Endodermal cell (in vitro differentiated cells): ENCODE results near the gene GRID1. TPM values are rescaled to one million over a fixed set of nuclear protein-coding genes. Genes with fewer than 3 reads are reported as not detected.

Source experiments
- DNase-seq: peaks from one replicate; pipeline ENCODE4 v3.0.0-alpha.2; 2017
- H3K27ac ChIP-seq: 2 replicates; pipeline ENCODE4 v1.5.1; 2013; ENCODE audit warnings: mild to moderate bottlenecking, low read depth, low read length, moderate library complexity
- H3K27me3 ChIP-seq: 2 replicates; pipeline ENCODE4 v1.6.1; 2013; ENCODE audit warnings: mild to moderate bottlenecking, low read length, moderate library complexity; ENCODE audit not compliant: insufficient read depth, control insufficient read depth, poor library complexity, severe bottlenecking
- H3K36me3 ChIP-seq: 2 replicates; pipeline ENCODE4 v1.7.0; 2013; ENCODE audit warnings: mild to moderate bottlenecking, low read length, moderate library complexity; ENCODE audit not compliant: control insufficient read depth, insufficient read depth
- H3K4me1 ChIP-seq: one replicate; pipeline ENCODE4 v1.7.0; 2013; ENCODE audit warnings: low read length; ENCODE audit not compliant: control insufficient read depth, insufficient read depth
- H3K4me3 ChIP-seq: 2 replicates; pipeline ENCODE4 v1.5.1; 2013; ENCODE audit warnings: mild to moderate bottlenecking, low read length, moderate library complexity
- H3K9ac ChIP-seq: 2 replicates; pipeline ENCODE4 v1.6.1; 2013; ENCODE audit warnings: mild to moderate bottlenecking, low read length, moderate library complexity; ENCODE audit not compliant: poor library complexity, severe bottlenecking; ENCODE audit errors: extremely low read depth
- H3K9me3 ChIP-seq: 2 replicates; pipeline ENCODE4 v1.6.1; 2013; ENCODE audit warnings: mild to moderate bottlenecking, low read length, moderate library complexity; ENCODE audit not compliant: control insufficient read depth
- H3K27ac Mint-ChIP-seq: 2 replicates; pipeline ENCODE4 v1.8.0; 2020; ENCODE audit warnings: mixed read lengths
- H3K27me3 Mint-ChIP-seq: 2 replicates; pipeline ENCODE4 v1.8.0; 2021; ENCODE audit warnings: mild to moderate bottlenecking, mixed read lengths; ENCODE audit not compliant: insufficient read depth
- H3K36me3 Mint-ChIP-seq: 2 replicates; pipeline ENCODE4 v1.8.0; 2020; ENCODE audit warnings: low read depth, mixed read lengths
- H3K4me1 Mint-ChIP-seq: 2 replicates; pipeline ENCODE4 v1.8.0; 2020; ENCODE audit warnings: mixed read lengths
- H3K4me3 Mint-ChIP-seq: 2 replicates; pipeline ENCODE4 v1.8.0; 2020; ENCODE audit warnings: mild to moderate bottlenecking, moderate library complexity, mixed read lengths
- H3K9me3 Mint-ChIP-seq: 2 replicates; pipeline ENCODE4 v1.8.0; 2020; ENCODE audit warnings: mild to moderate bottlenecking, mixed read lengths
- WGBS, 2 experiments: methylation state at CpG; one replicate each; pipeline versions ENCODE4 v1.1.5 to v1.1.7; 2013; ENCODE audit warnings: missing lambda C conversion rate in 2 of 2, mixed read lengths in 1 of 2; ENCODE audit not compliant: insufficient coverage in 1 of 2, insufficient read length in 1 of 2; 5-methylcytosine and 5-hydroxymethylcytosine counted together
- total RNA-seq, 2 donors: library from RNA; stranded (reverse); fragmentation: NEBNext Ultra II Directional in 1 of 2; extraction: Animal tissue kit (Norgen Biotek cat#: 25700) in 1 of 2; gene quantifications; 2 replicates in 1 of 2; 3 replicates in 1 of 2; pipeline ENCODE4 v1.2.1, GENCODE V29; 2021
- TF ChIP-seq, protein P1 (sequence below): fragments of 200-600 bp; sonication (generic); conservative IDR thresholded peaks from 2 replicates; pipeline ENCODE4 v1.5.0; 2021; ENCODE audit warnings: antibody characterized with exemption, mild to moderate bottlenecking

Gene GRID1
- total RNA-seq, 2 donors from 2014 or later = 0.13 to 0.53 TPM

DNA sequence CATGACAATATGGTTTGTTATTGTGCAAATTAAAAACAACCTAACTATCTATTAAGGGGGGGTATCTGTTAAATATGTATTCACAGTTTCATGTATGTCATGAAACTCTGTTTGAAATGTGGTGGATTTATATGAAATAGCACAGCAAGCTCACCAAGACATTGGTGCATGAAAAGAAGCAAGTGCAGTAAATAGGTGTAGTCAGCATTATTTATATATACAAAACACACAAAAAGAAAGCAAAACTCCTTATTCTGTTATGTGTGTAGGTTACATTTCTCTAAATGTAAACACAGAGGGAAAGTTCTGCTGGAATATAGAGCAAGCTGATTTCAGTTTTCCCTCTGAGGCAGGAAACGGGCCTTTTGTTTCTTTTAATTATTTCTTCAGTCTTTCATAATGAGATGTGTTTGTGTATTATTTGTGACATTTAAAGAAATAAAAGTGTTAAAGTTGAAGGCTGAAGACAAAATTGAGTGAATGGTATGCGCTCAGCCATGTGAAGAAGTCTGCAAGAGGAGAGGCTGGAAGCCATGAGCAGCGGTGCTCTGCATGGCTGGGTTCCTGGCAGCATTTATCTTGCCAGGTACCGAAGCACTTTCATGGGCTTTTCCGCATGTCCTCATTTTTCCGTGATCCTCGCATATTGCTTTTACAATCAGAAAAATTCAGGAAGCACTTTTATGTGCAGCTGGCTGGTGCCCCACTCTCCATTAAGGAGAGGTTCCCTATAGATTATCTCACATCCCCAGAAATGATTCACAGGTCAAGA, 38.5 kb downstream of the GRID1 start:
- H3K9me3 Mint-ChIP-seq = no peaks in the 10 kb centered on the region
- Histone ChIP-seq H3K9ac (no peak overlapping the region), H3K27ac (no peak overlapping the region), H3K4me3 (no peak overlapping the region), H3K27me3 (no peaks in the 10 kb centered on the region), H3K9me3 (no peaks in the 10 kb centered on the region), H3K4me1 (no peaks in the 10 kb centered on the region), H3K36me3 (no peaks in the 10 kb centered on the region)
- H3K27ac Mint-ChIP-seq = no peak overlapping the region
- no peak for DNase-seq
- WGBS, 2 experiments = 84 to 91% methylated on average over 6 to 7 of the region's 7 CpGs
- TF ChIP-seq, protein P1, sequence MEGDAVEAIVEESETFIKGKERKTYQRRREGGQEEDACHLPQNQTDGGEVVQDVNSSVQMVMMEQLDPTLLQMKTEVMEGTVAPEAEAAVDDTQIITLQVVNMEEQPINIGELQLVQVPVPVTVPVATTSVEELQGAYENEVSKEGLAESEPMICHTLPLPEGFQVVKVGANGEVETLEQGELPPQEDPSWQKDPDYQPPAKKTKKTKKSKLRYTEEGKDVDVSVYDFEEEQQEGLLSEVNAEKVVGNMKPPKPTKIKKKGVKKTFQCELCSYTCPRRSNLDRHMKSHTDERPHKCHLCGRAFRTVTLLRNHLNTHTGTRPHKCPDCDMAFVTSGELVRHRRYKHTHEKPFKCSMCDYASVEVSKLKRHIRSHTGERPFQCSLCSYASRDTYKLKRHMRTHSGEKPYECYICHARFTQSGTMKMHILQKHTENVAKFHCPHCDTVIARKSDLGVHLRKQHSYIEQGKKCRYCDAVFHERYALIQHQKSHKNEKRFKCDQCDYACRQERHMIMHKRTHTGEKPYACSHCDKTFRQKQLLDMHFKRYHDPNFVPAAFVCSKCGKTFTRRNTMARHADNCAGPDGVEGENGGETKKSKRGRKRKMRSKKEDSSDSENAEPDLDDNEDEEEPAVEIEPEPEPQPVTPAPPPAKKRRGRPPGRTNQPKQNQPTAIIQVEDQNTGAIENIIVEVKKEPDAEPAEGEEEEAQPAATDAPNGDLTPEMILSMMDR = no peak
- peaks cover 6% of the 10 kb centered on the region for H3K27me3 Mint-ChIP-seq
- no peak overlapping the region for H3K4me3 Mint-ChIP-seq
- H3K36me3 Mint-ChIP-seq = no peaks in the 10 kb centered on the region
- H3K4me1 Mint-ChIP-seq = no peaks in the 10 kb centered on the region

DNA sequence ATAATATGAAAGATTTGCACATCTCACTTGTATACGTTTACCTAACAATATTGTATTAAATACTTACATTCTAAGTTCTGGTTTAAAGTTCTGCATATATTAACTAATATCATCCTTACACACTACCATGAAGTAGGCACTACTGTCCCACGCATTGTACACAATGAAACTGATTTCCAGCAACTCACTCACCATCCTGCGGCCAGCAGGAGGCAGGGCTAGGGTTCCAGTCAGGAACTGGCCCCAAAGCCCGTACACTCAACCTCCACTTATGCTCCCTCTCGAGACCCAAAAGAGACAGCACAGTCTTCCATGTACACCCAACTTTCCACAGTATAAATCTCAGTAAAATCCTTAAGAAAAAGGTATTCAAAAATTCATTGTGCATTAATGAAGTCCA, 41.4 kb downstream of the GRID1 start:
- Mint-ChIP-seq H3K4me1 (no peaks in the 10 kb centered on the region), H3K27me3 (peaks cover 1% of the 10 kb centered on the region), H3K4me3 (no peak overlapping the region), H3K9me3 (no peaks in the 10 kb centered on the region), H3K36me3 (no peaks in the 10 kb centered on the region), H3K27ac (no peak overlapping the region)
- no peak overlapping the region for H3K4me3 ChIP-seq
- no peaks in the 10 kb centered on the region for H3K9me3 ChIP-seq
- H3K4me1 ChIP-seq = no peaks in the 10 kb centered on the region
- 86 to 90% methylated on average over 2 to 4 of the region's 5 CpGs for WGBS, 2 experiments
- H3K36me3 ChIP-seq = no peaks in the 10 kb centered on the region
- H3K27me3 ChIP-seq = no peaks in the 10 kb centered on the region
- H3K27ac ChIP-seq = no peak overlapping the region
- no peak for DNase-seq
- no peak overlapping the region for H3K9ac ChIP-seq
- TF ChIP-seq, protein P1 = peak; percentile 70

DNA sequence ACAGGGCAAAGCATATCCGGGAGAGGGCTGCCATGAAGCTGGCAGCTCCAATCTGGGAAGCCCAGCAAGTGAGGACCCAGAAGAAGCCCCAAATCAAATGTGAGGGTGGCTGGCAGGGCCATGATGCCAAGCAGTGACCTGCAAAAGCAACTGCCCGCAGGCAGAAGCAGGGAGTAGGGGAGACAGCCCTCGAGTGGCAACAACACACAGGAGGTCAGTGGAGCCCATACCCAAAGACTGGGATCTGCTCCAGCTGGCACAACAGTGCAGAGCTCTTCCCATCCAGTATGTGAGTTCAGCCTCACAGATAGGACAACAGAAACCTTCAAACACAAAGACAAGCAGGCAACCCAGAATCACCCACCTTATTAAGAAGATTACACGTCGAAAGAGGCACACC, 45.0 kb downstream of the GRID1 start:
- Histone ChIP-seq H3K4me1 (no peaks in the 10 kb centered on the region), H3K36me3 (no peaks in the 10 kb centered on the region), H3K27me3 (no peaks in the 10 kb centered on the region), H3K27ac (no peak overlapping the region), H3K9ac (no peak overlapping the region), H3K4me3 (no peak overlapping the region), H3K9me3 (no peaks in the 10 kb centered on the region)
- Mint-ChIP-seq H3K9me3 (no peaks in the 10 kb centered on the region), H3K4me1 (no peaks in the 10 kb centered on the region), H3K4me3 (no peak overlapping the region), H3K27me3 (peaks cover 1% of the 10 kb centered on the region), H3K36me3 (no peaks in the 10 kb centered on the region), H3K27ac (no peak overlapping the region)
- WGBS, 2 experiments = 85 to 87% methylated on average over 3 to 5 of the region's 5 CpGs
- TF ChIP-seq, protein P1 = no peak
- DNase-seq = peak; percentile 26
